Measurements from ENCODE around the gene RHOBTB1.
"Not testable (repeated sequence)": the region's sequence is repeated elsewhere in the genome, so short reads cannot be mapped to it uniquely, and the experiment has no call there.

The RHOBTB1 gene

DNA sequence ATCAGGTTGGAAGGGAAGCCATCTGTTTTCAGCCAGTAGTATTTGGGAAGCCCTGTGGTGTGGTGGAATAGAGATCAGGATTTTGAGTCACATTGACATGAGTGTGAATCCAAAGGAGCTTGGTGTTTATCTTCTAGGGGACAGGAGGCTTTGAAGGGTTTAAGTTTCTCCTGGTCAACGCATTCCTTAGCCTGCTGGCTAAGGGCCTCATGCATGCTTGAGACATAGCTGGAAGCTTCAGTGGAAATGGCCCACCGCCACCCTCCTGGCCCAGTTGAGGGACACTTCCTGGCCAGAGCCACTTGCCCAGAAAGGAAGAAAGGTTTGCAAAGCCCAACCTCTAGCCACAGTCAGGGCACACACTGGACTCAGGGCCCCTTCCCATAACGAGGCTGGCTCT is 94.8 kb downstream of the RHOBTB1 start:
- H3K4me3 ChIP-seq (replicated peaks; ENCODE audit: low read depth, low read length) = no peak overlapping the region
- DNase-seq (ENCODE audit: low read depth) = no peak
- TF ChIP-seq, protein P1, sequence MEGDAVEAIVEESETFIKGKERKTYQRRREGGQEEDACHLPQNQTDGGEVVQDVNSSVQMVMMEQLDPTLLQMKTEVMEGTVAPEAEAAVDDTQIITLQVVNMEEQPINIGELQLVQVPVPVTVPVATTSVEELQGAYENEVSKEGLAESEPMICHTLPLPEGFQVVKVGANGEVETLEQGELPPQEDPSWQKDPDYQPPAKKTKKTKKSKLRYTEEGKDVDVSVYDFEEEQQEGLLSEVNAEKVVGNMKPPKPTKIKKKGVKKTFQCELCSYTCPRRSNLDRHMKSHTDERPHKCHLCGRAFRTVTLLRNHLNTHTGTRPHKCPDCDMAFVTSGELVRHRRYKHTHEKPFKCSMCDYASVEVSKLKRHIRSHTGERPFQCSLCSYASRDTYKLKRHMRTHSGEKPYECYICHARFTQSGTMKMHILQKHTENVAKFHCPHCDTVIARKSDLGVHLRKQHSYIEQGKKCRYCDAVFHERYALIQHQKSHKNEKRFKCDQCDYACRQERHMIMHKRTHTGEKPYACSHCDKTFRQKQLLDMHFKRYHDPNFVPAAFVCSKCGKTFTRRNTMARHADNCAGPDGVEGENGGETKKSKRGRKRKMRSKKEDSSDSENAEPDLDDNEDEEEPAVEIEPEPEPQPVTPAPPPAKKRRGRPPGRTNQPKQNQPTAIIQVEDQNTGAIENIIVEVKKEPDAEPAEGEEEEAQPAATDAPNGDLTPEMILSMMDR (IDR thresholded peaks at IDR 0.05; ENCODE audit: low read length, missing control alignments) = no peak

DNA sequence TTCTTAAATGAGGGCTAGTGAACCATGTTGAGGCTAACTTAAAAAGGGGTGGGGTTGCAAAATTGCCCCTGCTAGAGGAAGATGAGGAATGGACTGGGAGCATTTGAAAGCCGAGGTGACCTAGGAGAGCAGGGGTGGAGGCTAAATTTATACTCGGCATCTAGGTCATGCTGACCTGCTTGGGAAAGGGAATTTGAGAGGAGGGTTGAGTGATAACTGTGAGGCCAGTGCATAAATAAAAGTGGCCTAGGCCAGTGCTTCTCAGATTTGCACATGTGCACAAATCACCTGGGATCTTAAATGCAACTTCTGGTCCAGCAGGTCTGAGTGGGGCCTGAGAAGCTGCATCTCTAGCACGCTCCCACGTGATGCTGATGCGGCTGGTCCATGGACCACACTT is 95.3 kb downstream of the RHOBTB1 start:
- TF ChIP-seq, protein P1 (IDR thresholded peaks at IDR 0.05; ENCODE audit: low read length, missing control alignments) = no peak
- DNase-seq (ENCODE audit: low read depth) = no peak
- no peak overlapping the region for H3K4me3 ChIP-seq (replicated peaks; ENCODE audit: low read depth, low read length)

DNA sequence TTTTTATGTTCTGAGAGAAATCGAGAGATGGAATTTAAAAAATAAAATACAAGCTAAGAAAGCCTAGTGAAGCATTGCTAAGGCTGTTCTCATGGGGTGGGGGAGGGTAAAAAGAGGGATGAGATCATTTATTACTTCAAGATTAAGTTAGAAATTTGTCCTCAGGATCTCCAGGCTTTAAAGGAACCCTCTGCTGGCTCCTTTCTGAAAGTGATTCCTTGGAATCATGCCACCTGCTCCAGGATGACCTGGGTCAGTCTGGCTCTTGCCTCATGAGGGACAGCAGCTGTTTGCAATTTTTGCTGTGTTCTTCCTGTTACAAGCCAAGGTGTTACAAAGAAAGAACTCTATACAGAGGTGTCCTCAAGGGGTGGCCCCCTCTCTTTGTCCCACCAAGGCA is 95.9 kb downstream of the RHOBTB1 start:
- TF ChIP-seq, protein P1 (IDR thresholded peaks at IDR 0.05; ENCODE audit: low read length, missing control alignments) = no peak
- peak; percentile 72 for DNase-seq (ENCODE audit: low read depth)
- no peak overlapping the region for H3K4me3 ChIP-seq (replicated peaks; ENCODE audit: low read depth, low read length)

DNA sequence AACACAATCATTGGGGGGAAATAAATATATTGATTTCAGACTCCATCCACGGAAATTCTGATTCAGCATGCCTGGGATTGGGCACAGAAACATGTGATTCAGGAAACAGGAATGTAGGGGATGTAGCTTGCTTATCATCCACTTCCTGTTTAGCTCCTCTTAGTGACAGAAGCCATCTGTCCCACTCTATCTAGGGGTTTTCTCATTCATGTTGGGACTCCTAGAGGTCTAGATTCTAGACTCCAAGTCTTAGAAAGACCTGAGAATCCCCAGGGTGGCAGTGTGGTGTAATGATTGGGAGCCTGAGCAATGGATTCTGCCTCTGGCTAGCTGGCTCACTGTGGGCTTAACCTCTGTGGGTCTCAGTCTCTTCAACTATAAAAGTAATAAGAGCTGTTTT is 97.8 kb downstream of the RHOBTB1 start:
- H3K4me3 ChIP-seq (replicated peaks; ENCODE audit: low read depth, low read length) = no peak overlapping the region
- peak; percentile 79 for DNase-seq (ENCODE audit: low read depth)
- TF ChIP-seq, protein P1 (IDR thresholded peaks at IDR 0.05; ENCODE audit: low read length, missing control alignments) = peak; percentile 12

DNA sequence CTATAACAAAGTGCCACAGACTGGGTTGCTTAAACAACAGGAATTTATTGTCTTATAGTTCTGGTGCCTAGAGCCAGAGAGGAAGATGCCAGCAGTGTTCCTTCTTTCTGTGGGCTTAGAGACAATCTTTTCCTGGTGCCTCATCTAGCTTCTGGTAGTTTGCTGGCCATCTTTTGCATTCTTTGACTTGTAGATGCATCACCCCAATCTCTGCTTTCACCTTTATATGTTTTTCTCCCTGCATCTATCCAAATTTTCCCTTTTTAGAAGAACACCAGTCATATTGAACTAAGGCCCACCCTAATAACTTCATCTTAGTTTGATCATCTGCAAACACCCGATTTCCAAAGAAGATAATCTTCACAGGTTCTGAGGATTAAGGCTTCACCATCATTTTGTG is 98.9 kb downstream of the RHOBTB1 start:
- TF ChIP-seq, protein P1 (IDR thresholded peaks at IDR 0.05; ENCODE audit: low read length, missing control alignments) = no peak
- H3K4me3 ChIP-seq (replicated peaks; ENCODE audit: low read depth, low read length) = no peak overlapping the region
- DNase-seq (ENCODE audit: low read depth) = no peak

DNA sequence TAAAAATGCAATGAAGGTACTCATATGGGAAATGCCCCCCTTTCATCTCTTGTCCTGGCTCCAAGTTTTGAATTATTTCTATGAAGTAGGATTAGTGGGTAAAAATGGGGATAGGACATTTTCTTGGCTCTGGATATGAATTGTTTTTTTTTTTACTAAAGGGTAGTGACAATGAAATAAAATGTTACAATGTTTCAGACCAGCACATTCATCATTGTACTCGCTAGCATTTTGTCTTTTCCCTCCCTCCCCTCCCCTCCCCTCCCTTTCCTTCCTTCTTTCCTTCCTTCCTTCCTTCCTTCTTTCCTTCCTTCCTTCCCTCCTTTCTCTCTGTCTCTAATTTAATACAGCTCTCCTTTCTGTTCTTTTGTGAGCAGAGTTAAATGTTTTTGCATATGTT is 101.3 kb downstream of the RHOBTB1 start:
- no peak for DNase-seq (ENCODE audit: low read depth)
- H3K4me3 ChIP-seq (replicated peaks; ENCODE audit: low read depth, low read length) = no peak overlapping the region
- TF ChIP-seq, protein P1 (IDR thresholded peaks at IDR 0.05; ENCODE audit: low read length, missing control alignments) = no peak

DNA sequence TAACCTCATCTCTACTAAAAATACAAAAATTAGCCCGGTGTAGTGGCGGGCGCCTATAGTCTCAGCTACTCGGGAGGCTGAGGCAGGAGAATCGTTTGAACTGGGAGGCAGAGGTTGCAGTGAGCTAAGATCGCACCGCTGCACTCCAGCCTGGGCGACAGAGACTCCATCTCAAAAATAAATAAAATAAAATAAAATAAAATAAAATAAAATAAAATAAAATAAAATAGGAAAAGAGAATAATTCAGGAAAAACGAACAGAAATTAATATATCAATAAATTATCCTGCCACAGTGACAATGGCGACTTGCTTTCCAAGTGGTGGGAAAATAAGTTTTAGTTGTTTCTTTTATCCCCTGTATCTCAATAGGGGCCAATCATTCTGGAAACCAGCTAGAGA is 102.8 kb downstream of the RHOBTB1 start:
- not testable (repeated sequence) for H3K4me3 ChIP-seq (replicated peaks; ENCODE audit: low read depth, low read length); DNase-seq (ENCODE audit: low read depth)

DNA sequence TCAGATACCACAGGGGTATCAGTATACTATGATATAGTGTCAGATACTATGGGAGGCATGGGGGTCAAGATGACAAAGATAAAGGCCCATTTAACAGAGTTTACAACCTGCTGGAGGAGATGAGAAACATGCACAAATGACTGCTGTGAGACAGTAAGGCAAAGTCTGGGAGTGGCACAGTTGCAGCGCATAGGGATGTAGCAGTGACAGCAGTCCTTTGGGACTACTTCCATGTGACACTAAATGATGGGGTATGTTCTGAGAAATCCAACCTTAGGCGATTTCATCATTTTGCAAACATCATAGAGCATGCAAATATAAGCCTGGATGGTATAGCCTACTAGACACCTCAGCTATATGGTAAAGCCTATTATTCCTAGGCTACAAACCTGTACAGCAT is 108.9 kb downstream of the RHOBTB1 start:
- TF ChIP-seq, protein P1 (IDR thresholded peaks at IDR 0.05; ENCODE audit: low read length, missing control alignments) = no peak
- DNase-seq (ENCODE audit: low read depth) = no peak
- H3K4me3 ChIP-seq (replicated peaks; ENCODE audit: low read depth, low read length) = no peak overlapping the region

All from fibroblast of pulmonary artery (primary cell).